Mucosa of descending colon (tissue), 3 donors: Measurements from ENCODE around the gene C20orf144. TPM values are rescaled to one million over a fixed set of nuclear protein-coding genes. Genes with fewer than 3 reads are reported as not detected.

Experiments used
- ATAC-seq: fragments of 200-7000 bp; cut with Tn5 transposase; one replicate; pipeline ENCODE4 v1.9.1; 2020; ENCODE audit warnings: mild to moderate bottlenecking, moderate library complexity
- DNase-seq, 3 donors: peaks; one replicate each; pipeline ENCODE4 v3.0.0-alpha.2; 2020
- H3K36me3 ChIP-seq: fragments of 200-600 bp; one replicate; pipeline ENCODE4 v1.8.0; 2021; ENCODE audit warnings: low read depth, mild to moderate bottlenecking
- H3K4me1 ChIP-seq: fragments of 200-600 bp; one replicate; pipeline ENCODE4 v1.8.0; 2021; ENCODE audit warnings: low read depth, mild to moderate bottlenecking
- H3K4me3 ChIP-seq: fragments of 200-600 bp; one replicate; pipeline ENCODE4 v1.8.0; 2021; ENCODE audit warnings: mild to moderate bottlenecking
- H3K9me3 ChIP-seq: fragments of 200-600 bp; one replicate; pipeline ENCODE4 v1.8.0; 2021; ENCODE audit warnings: mild to moderate bottlenecking
- intact Hi-C, 2 donors: fragments of 100-400 bp; cut with DNase I in 1 of 2; cut with micrococcal nuclease in 1 of 2; formaldehyde crosslinking; loops; one replicate each; pipeline versions ENCODE4 v1.11.0 to v1.11.1; 2022; cut with DNase I, micrococcal nuclease
- total RNA-seq, 3 donors: library from RNA; stranded (reverse); fragmentation: NEBNext Ultra II Directional in 2 of 3; extraction: Animal tissue kit (Norgen Biotek cat#: 25700) in 2 of 3; gene quantifications; one replicate each; pipeline versions ENCODE4 v1.2.1 to v1.2.4, GENCODE V29; 2021 to 2023
- TF ChIP-seq, protein P1 (sequence below): fragments of 200-600 bp; IDR thresholded peaks from one replicate; pipeline ENCODE4 v1.8.0; 2022; ENCODE audit warnings: antibody characterized with exemption, mild to moderate bottlenecking
- donor health status: DM: no; HTN: no; CAD: no; lungs with moderate emphysema.
- donor health status: DM: no; HTN: no; CAD: no.
- donor health status: DM: no; HTN: yes; CAD: no.

C20orf144 gene
- total RNA-seq, 3 donors from 2014 or later: 0.24 TPM; not detected in 2

DNA sequence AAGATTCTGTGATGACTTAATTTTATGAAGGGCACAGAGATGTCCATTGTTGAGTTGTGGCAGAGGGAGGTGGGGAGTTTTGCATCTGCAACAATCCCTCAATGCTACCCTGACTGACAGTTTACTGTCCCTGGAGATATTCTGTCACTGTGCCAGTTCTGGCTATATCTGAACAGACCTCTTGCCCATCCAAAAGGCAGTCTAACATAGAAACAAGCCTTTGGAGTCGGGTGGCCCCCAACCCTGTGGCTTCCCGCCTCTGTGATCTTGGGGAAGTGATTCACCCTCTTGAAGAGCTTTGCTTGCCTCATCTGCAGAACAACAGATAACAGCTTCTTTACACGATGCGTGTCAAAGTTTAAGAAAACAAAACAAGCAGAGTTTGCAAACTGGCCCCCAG is 27.8 kb downstream of the C20orf144 start:
- H3K4me3 ChIP-seq: no peak overlapping the region
- H3K4me1 ChIP-seq: peaks cover 8% of the 10 kb centered on the region
- no peaks in the 10 kb centered on the region for H3K9me3 ChIP-seq
- DNase-seq (no peak), ATAC-seq (no peak)
- no peaks in the 10 kb centered on the region for H3K36me3 ChIP-seq
- TF ChIP-seq, protein P1, sequence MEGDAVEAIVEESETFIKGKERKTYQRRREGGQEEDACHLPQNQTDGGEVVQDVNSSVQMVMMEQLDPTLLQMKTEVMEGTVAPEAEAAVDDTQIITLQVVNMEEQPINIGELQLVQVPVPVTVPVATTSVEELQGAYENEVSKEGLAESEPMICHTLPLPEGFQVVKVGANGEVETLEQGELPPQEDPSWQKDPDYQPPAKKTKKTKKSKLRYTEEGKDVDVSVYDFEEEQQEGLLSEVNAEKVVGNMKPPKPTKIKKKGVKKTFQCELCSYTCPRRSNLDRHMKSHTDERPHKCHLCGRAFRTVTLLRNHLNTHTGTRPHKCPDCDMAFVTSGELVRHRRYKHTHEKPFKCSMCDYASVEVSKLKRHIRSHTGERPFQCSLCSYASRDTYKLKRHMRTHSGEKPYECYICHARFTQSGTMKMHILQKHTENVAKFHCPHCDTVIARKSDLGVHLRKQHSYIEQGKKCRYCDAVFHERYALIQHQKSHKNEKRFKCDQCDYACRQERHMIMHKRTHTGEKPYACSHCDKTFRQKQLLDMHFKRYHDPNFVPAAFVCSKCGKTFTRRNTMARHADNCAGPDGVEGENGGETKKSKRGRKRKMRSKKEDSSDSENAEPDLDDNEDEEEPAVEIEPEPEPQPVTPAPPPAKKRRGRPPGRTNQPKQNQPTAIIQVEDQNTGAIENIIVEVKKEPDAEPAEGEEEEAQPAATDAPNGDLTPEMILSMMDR: no peak
- intact Hi-C loops: no loop called here

DNA sequence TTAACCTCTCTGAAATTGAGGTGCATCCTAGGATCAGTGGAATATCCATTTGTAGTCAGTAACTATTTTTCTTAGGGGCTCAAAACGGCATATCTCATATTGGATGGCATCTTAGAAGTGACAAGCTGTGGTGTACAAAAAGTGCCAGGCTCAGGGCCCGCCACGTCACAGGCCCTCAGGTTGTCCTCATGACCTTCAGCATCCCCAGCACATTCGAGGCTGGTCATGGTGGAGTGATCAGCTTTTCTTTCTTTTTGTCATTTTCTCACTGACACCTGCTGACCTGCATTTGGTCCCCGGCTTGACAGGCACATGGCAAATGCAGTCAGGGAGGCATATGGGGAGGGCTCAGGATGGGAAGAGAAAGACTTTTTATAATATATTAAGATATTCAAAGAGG is 31.2 kb downstream of the C20orf144 start:
- H3K4me1 ChIP-seq: no peaks in the 10 kb centered on the region
- no peak overlapping the region for H3K4me3 ChIP-seq
- no peak for ATAC-seq
- intact Hi-C loops: no loop called here
- no peak for DNase-seq
- no peaks in the 10 kb centered on the region for H3K36me3 ChIP-seq
- TF ChIP-seq, protein P1: no peak
- H3K9me3 ChIP-seq: no peaks in the 10 kb centered on the region

DNA sequence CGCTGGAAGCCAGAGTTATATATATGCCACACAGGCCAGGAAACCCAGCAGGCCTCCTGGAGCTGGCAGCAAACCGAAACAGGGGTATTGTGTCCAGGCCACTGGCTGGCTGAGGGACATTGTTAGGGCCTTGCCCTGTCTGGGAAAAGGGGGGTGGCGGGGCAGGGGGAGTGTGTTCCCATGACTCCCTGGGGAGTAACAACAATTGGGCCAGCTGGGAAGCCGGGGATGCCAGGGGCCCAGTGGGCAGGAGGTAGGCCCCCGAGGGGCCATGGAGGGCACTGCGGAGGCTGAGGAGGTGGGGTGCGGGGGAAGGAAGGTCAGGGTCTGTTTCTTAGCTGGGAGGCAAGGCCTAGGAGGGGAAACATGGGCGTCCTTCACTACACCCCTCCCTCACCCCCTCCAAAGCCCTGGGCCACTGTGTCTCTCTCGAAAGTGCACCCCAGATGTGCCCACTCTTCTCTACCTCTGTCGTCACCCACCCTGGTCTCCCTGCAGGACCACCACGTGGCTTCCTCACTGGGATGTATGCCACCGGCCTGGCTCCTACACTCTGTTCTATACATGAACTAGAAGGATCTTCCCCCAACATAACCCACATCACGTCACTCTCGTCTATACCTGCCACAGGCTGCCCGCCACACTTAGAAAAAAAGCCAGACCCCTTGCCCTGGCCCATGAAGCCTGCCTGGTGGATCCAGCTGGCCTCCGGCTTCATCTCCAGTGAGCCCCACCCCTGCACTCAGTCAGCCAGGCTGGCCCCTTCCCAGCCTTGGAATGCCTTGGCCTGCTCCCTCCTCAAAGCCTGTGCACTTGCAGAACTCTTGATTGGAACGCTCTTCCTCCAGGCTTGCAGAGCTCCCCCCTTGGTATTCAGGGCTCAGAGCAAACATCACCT is 31.9 kb downstream of the C20orf144 start:
- DNase-seq (no peak), ATAC-seq (peak; percentile 25)
- H3K4me3 ChIP-seq: no peak overlapping the region
- H3K36me3 ChIP-seq: no peaks in the 10 kb centered on the region
- H3K9me3 ChIP-seq: no peaks in the 10 kb centered on the region
- intact Hi-C loops: no loop called here
- TF ChIP-seq, protein P1: no peak
- no peaks in the 10 kb centered on the region for H3K4me1 ChIP-seq

DNA sequence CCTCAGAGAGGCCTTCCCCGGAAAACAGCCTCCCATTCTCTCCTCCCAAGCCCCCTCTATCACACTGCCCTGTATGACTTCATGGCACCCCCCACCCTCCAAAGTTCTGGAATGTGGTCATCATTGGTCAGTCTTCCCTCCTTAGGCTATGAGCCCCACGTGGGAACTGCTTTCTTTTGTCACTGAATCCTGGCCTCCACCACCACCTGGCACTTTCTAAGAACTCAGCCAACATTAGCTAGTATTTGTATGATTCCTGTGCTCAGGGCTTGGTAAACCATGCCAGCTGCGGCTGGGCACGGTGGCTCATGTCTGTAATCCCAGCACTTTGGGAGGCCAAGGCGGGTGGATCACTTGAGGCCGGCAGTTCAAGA is 32.5 kb downstream of the C20orf144 start:
- no peaks in the 10 kb centered on the region for H3K9me3 ChIP-seq
- no peak overlapping the region for H3K4me3 ChIP-seq
- TF ChIP-seq, protein P1: no peak
- no peaks in the 10 kb centered on the region for H3K36me3 ChIP-seq
- intact Hi-C loops: no loop called here
- ATAC-seq: no peak
- H3K4me1 ChIP-seq: no peaks in the 10 kb centered on the region
- no peak for DNase-seq

DNA sequence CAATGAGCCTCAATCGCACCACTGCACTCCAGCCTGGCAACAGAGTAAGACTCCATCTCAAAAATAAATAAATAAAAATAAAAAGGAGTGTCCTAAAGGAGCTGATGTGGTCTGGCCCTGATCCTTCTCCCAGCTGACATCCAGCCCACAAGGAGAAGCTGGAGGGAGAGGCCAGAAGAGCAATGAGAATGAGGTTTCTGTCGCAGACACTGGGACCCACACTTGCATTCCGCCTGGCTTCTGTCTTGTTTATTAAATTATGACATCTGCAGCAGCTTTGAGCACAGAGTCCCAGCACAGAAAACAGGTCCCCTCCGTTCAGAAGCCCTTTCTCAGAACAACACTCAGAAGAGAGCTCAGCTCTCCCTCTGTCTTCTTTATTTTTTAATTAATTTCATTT is 34.3 kb downstream of the C20orf144 start:
- no peak for DNase-seq
- no peak for ATAC-seq
- Histone ChIP-seq H3K36me3 (no peaks in the 10 kb centered on the region), H3K4me1 (no peaks in the 10 kb centered on the region), H3K4me3 (no peak overlapping the region), H3K9me3 (peaks cover 6% of the 10 kb centered on the region)
- TF ChIP-seq, protein P1: no peak
- intact Hi-C loops: no loop called here
